GM12873 (cell line): ENCODE results near the gene SYTL5.

Experiments used
- TF ChIP-seq, protein P1 (sequence below): IDR thresholded peaks from 2 replicates; pipeline ENCODE4 v1.5.1; 2012; ENCODE audit warnings: low read depth, mild to moderate bottlenecking, moderate library complexity, low read length, control low read depth; ENCODE audit not compliant: insufficient read depth; ENCODE audit errors: missing control alignments

Gene SYTL5

DNA sequence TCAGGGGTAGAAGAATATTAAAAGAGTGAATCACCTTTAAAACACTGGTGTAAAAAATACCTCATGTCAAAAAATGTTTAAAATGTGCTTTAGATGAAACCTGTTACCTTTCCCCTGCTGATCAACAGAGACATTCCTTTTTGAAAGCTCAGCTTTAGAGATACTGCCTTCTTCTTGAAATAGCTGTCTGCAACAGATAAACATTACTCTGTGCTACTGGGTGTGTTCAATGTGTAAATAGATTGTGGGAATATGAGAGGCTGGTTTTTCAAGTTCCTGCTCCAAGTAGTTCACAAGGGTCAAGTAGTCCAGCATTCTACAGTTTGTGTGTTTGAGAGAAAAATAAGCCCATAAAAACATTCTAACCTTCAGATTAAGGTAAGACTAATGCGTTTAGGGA is at the start of gene SYTL5:
Gene SYTL5 (plus strand): TSS at position 263 of the 400 bp plus-strand sequence. CDS start 27,337 bp downstream, outside the sequence.
- TF ChIP-seq, protein P1, sequence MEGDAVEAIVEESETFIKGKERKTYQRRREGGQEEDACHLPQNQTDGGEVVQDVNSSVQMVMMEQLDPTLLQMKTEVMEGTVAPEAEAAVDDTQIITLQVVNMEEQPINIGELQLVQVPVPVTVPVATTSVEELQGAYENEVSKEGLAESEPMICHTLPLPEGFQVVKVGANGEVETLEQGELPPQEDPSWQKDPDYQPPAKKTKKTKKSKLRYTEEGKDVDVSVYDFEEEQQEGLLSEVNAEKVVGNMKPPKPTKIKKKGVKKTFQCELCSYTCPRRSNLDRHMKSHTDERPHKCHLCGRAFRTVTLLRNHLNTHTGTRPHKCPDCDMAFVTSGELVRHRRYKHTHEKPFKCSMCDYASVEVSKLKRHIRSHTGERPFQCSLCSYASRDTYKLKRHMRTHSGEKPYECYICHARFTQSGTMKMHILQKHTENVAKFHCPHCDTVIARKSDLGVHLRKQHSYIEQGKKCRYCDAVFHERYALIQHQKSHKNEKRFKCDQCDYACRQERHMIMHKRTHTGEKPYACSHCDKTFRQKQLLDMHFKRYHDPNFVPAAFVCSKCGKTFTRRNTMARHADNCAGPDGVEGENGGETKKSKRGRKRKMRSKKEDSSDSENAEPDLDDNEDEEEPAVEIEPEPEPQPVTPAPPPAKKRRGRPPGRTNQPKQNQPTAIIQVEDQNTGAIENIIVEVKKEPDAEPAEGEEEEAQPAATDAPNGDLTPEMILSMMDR: no peak

DNA sequence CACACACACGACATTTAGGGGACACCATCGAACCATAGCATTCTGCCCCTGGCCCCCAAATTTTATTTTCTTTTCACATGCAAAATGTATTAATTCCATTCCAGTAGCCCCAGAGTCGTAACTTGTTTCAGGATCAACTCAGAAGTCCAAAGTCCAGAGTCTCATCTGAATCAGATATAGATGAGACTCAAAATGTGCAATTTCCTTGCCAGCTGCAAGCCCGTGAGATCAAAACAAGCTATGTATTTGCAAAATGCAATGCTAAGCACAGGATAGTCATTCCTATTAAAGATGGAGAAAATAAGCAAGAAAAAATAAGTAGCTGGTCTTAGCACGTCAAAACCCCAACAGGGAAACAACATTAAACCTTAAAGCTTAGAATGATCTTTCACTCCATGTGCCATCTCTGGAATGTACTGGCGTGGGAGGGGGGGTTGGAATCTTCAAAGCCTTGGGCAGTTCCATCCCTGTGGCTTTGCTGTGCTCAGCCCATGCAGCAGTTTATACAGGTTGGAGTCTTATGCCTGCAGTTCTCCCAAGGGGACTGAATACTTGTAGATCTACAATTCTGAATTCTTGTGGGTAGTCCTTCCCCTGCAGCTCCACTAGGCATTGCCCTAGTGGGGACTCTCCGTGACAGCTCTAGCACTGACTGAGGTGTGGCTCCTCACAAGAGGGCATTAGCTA is 47.7 kb upstream of the SYTL5 start:
- TF ChIP-seq, protein P1: no peak

DNA sequence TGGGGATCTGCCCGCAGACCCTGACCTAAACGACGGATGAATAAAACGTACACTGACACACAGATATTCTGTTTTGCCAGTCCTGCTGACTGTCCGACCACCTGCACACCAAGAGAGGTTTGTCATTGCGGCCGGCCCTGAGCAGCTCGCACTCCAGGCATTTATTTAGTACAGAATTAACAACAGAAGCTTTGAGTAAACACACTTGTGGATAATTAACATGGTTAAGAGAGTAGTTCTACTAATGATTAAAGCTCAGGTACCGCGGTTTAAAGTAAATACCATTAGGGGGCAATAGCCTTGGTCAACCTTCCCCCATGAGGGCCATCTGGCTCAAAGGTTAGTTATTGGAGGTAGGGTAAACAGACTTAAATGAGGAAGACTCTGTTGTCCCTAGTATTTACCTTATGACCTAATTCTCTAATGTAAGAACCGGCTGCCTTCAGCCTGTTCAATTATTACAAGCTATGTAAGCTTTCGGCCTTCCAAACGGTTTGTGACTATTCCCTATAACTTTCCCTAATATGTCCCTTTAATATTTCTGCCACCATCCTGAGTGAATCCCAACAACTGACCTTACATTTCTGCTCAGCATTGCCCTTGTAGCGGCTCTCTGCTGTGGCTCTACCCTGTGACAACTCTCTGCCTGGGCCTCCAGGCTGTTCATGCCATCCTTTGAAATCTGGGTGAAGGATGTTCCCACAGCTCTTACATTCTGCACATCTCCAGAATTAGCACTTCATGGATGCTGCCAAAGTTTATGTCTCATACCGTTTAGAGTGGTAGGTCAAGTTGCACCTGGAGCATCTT is 46.9 kb upstream of the SYTL5 start:
- TF ChIP-seq, protein P1: no peak

DNA sequence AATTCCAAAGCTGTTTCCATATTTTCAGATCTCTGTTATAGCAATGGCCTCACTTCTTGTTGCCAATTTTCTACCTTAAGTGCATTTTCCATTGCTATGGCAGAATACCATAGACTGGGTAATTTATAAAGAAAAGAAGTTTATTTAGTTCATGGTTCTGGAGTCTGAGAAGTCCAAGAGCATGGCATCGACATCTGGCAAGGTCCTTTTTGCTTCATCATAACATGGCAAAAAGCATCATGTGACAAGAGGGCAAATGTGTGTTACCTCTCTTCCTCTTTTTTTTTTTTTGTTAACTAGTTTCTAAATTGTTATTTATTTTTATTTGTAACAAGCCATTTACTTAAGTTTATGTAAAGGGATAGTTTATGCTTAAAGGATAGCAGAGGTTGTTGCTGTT is 45.2 kb upstream of the SYTL5 start:
- TF ChIP-seq, protein P1: no peak

DNA sequence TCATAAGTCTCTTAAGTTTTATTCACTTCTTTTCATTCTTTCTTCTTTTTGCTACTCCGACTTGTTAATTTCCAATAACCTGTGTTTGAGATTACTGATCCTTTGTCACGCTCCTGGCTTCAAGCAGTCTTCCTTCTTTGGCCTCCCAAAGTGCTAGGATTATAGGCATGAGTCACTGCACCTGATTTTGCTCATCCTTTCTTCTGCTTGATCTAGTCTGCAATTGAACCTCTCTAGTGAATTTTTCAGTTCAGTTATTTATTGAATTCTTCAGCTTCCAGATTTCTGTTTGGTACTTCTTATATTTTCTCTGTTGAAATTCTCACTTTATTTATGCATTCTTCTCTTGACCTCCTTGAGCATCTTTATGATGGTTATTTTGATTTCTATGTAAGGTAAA is 38.6 kb upstream of the SYTL5 start:
- TF ChIP-seq, protein P1: no peak

DNA sequence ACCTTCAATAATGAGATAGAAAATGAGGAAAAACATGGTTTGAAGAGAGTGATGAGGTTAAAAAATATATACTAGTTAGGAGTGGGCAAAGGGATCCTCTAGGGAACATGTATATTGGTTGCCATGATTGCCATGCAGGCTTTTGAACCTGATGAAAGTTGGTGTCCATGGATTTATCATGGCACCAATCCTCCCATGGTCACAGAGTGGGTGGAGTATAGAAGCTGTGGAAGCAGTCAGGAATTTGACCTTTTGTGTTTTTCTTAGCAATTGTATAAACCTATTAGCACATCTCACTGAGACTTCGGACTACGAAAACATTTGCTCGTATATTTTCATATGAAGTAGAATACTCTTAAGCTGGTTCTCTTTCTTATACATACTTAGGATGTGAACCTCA is 30.9 kb upstream of the SYTL5 start:
- TF ChIP-seq, protein P1: no peak

DNA sequence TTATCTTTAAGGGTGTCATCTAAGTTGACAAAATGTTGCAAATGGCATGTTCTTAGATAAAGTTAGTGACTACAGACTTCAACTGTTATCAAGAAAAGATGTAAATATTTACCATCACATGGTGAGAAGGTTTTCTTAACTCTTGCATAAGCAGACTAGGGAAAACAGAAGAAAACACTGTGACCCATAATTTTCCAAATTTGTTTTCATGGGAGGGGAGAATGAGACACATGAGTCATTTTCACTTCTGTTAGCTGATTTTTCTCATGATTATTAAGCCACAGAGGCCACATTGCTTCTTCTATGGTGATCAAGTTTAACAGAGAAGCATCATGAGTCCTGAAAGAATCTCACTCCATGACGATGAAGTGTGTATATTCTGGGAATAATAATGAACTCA is 30.2 kb upstream of the SYTL5 start:
- TF ChIP-seq, protein P1: no peak
